CMK (cell line): Measurements from ENCODE around the gene RAI1.

Experiments used
- DNase-seq: peaks from one replicate; pipeline ENCODE4 v3.0.0-alpha.2; 2010; ENCODE audit warnings: low read depth

The RAI1 gene

GRCh38 chr17:17730250-17730935 is 49.1 kb downstream of the RAI1 start:
- no peak for DNase-seq

GRCh38 chr17:17732444-17732843 is 51.2 kb downstream of the RAI1 start:
- no peak for DNase-seq

- no peak for DNase-seq
These were observed 51.8 kb downstream of the RAI1 start for GRCh38 chr17:17732892-17733670.

GRCh38 chr17:17736205-17737183 is 55.2 kb downstream of the RAI1 start:
- DNase-seq = no peak

- DNase-seq = no peak
These were observed 57.0 kb downstream of the RAI1 start for GRCh38 chr17:17737961-17738894.

- DNase-seq = no peak
These were observed 57.6 kb downstream of the RAI1 start for GRCh38 chr17:17738901-17739300.

- no peak for DNase-seq
These were observed 58.3 kb downstream of the RAI1 start for GRCh38 chr17:17739388-17740066.

GRCh38 chr17:17740615-17741348 is 59.5 kb downstream of the RAI1 start:
- no peak for DNase-seq

- no peak for DNase-seq
These were observed 60.2 kb downstream of the RAI1 start for GRCh38 chr17:17741349-17742023.

- no peak for DNase-seq
These were observed 60.9 kb downstream of the RAI1 start for GRCh38 chr17:17742133-17742621.

GRCh38 chr17:17742688-17743390 is 61.6 kb downstream of the RAI1 start:
- no peak for DNase-seq

GRCh38 chr17:17743391-17744112 is 62.3 kb downstream of the RAI1 start:
- no peak for DNase-seq

GRCh38 chr17:17744116-17744515 is 62.9 kb downstream of the RAI1 start:
- DNase-seq = no peak

- no peak for DNase-seq
These were observed 64.5 kb downstream of the RAI1 start for GRCh38 chr17:17745476-17746455.

- no peak for DNase-seq
These were observed 66.9 kb downstream of the RAI1 start for GRCh38 chr17:17748179-17748578.

GRCh38 chr17:17748604-17749003 is 67.3 kb downstream of the RAI1 start:
- no peak for DNase-seq
